Measurements from ENCODE around the gene EIF3D.

DNA sequence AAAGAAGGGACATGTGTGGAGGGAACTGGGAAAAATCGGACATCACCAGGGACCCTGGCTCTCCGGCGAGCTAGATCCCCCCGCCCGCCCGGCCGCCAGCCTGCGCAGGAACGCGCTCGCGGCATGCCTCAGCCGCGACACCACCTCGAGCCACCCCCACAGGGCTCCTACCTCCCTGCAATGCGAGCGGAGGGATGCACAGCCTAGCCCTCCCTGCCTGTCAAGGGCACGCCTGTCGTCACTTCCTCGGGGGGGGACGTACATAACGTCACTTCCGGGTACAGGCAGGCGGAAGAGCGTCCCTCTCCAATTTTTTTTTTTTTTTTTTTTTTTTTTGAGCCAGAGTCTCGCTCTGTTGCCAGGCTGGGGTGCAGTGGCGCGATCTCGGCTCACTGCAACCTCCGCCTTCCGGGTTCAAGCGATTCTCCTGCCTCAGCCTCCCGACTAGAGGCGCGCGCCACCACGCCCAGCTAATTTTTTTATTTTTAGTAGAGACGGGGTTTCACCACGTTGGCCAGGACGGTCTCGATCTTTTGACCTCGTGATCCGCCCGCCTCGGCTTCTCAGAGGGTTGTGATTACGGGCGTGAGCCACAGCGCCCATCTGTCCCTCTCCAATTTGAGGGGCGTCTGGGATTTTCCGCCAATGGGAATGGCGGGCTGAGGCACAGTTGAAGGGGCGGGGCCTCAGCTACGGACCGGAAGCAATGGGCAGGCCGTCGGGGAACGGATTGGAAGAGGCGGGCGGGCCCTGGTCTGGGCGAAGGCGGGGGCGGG is 47.4 kb downstream of the EIF3D start, which contains the start of gene TXN2:
- TF ChIP-seq, protein P1, sequence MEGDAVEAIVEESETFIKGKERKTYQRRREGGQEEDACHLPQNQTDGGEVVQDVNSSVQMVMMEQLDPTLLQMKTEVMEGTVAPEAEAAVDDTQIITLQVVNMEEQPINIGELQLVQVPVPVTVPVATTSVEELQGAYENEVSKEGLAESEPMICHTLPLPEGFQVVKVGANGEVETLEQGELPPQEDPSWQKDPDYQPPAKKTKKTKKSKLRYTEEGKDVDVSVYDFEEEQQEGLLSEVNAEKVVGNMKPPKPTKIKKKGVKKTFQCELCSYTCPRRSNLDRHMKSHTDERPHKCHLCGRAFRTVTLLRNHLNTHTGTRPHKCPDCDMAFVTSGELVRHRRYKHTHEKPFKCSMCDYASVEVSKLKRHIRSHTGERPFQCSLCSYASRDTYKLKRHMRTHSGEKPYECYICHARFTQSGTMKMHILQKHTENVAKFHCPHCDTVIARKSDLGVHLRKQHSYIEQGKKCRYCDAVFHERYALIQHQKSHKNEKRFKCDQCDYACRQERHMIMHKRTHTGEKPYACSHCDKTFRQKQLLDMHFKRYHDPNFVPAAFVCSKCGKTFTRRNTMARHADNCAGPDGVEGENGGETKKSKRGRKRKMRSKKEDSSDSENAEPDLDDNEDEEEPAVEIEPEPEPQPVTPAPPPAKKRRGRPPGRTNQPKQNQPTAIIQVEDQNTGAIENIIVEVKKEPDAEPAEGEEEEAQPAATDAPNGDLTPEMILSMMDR (conservative IDR thresholded peaks at IDR 0.05; ENCODE audit: low read length): no peak
- no peak for TF ChIP-seq EZH2phosphoT487 (IDR thresholded peaks at IDR 0.05; ENCODE audit: borderline replicate concordance)

Measured in Loucy (cell line).